Fibroblast of skin of right biceps (primary cell): ENCODE data around the gene CACNA1G.

ENCODE experiments used
- DNase-seq: peaks from one replicate; pipeline ENCODE4 v3.0.0-alpha.2; 2013

The CACNA1G gene

GRCh38 chr17:50534222-50534978, 26.1 kb upstream of the CACNA1G start:
- peak; percentile 39 for DNase-seq

DNA sequence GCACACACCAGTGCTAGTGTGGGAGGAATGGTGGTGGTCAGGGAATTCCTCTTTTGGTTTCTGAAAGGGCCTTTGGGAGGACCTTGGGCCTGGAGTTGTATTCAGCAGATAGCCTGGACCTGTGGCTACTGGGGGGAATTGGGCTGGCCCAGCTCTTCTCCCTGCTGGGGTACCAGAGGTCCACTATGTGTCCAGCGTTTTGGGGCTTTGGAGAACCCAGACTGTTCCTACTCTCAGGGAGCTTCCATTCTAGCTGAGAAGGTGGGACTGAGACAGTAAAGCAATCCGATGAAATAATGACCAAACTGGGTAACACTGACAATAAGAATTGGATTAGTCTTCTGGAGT, 25.6 kb upstream of the CACNA1G start:
- no peak for DNase-seq

DNA sequence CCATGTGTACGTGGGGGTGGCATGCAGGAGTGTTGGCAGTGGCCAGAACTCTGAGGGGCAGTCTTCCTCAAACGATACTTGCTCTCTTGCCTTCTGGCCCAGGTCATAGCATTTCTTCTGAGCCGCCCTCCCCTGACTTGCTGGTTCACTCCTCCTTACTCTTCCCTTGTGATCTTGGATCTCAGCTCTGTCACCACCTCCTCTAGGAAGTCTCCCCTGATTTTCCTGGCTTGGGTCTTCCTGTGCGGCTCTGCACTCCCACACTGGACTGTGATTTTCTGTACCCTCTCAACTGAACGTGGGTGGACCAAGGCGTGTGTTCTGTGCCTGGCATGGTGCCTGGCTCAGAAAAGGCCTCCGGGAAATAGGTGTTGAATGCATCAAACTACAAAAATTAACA, 25.1 kb upstream of the CACNA1G start:
- no peak for DNase-seq

DNA sequence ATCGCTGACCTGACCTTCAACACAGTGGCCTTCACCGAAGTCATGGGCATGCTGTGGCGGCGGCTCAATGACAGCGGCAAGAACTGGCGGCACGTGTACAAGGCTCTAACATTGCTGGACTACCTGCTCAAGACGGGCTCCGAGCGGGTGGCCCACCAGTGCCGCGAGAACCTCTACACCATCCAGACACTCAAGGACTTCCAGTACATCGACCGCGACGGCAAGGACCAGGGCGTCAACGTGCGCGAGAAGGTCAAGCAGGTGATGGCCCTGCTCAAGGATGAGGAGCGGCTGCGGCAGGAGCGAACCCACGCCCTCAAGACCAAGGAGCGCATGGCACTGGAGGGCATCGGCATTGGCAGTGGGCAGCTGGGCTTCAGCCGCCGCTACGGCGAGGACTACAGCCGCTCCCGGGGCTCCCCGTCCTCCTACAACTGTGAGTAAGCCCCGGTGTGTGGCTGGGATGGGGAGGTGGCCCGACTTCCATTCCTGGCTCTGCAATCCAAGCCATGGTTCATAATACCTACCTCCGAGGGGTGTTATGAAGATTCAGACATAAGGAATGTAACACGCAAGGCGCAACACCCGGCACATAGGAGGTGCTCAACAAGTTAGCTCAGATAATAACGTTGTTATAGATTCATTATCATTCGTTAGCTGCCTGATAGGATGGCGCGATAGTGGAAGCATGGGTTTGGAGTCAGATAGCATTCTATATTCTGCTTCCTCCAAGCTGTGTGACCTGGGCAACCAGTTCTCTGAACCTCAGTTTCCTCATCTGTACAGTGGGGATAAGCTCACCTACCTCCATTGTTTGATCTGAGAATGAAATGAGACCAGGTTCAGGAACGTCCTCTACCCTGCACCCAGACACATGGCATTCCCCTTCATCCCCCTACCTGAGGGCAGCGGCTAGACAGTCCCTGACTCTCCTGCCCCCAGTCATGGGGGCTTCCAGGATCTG, 23.6 kb upstream of the CACNA1G start:
- DNase-seq, result no peak

DNA sequence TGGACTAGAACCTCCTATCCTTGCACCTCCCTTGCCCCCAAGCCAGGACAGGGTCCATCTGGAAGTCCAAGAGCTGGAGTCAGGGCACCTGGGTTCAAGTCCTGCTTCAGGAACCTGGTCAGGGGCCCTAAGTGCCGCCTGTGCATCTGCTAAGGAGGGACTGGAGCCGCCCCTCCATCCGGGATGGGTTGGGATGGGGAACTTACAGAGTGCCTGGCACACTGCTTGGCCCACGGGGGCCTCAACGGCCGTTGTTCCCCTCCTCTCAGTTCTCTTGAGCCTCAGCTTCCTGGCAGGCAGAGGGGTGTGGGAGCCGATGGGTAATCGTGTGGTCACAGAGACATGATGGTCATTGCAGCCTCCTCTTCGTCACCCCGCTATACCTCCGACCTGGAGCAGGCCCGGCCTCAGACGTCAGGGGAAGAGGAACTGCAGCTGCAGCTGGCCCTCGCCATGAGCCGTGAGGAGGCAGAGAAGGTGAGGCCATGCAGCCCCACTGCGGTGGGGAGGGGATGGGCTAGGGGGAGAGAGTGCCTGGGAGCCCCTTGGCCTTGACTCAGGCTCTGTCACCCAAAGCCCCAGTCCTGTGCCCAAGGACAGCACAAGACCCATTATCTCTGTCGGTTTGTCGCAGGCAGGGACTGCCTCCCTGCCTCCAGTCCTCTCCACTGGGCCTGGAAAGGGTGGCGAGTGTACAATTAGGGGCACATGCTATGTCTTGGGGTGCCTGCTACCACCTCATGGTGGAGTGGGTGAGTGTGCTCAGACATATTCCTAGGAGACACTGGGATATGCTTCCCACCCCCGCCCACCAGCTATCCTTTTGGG, 22.6 kb upstream of the CACNA1G start:
- DNase-seq, result no peak

DNA sequence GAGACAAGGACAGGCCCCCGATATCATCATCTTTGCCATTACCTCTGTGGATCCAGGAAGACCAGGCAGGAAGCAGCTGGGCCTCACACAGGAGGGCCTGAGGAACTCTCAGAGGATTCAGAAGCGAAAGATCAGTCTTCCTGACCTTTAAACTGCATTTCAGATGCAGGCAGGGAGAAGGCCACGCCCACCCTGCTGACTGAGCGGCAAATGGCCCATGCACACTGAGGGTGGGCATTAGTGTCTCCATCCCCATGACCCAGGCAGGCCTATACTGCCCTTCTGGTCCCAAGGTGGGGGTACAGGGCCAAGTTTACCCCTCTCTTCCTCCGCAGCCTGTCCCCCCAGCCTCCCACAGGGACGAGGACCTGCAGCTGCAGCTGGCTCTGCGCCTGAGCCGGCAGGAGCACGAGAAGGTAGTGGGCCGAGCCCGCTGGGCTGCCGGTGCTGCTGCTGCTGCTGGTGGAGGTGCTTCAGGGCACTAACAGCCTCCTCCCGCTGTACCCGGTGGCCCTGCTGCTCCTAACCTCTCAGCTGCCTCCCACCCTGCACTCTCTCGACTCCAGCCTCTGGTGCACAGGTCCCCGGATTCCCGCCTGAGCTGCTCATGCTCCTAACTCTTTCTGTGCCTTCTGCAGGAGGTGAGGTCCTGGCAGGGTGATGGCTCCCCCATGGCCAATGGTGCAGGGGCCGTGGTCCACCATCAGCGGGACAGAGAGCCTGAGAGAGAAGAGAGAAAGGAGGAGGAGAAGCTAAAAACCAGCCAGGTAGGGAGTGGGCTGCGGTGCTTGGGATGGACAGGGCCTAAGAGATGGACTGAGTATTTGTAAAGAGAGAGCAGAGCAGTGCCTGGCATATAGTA, 21.7 kb upstream of the CACNA1G start:
- no peak for DNase-seq

- DNase-seq, result no peak
Observed at GRCh38 chr17:50539762-50540559, 20.6 kb upstream of the CACNA1G start.

DNA sequence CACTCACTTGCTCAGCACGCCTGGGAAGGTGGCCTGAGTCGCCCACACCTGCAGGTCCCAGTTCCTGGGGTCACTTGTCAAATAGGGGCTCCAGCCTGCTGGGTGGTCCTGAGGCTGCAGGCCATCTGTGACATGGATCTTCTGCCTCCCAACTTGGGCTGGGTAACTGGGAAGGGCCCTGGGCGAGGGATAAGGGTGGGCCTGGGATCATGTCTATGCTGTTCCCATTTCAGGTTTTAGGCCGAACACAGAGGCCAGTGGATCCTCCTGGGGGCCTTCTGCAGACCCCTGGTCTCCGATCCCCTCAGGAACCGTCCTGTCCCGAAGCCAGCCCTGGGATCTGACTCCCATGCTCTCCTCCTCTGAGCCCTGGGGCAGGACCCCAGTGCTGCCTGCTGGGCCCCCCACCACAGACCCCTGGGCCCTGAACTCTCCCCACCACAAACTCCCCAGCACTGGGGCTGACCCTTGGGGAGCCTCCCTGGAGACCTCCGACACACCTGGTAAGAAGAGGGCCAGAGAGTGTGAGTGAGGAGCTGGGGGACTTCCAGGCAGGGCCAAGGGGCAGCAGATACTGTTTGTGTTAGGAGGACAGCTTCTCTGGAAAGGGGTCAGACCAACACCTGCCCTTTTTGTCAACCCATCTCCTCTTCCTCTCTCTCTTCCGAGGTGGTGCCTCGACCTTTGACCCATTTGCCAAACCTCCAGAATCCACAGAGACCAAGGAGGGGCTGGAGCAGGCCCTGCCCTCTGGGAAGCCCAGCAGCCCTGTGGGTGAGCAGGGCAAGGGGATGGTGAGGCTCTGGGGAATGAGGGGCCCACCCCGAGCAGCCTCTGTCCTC, 19.7 kb upstream of the CACNA1G start:
- no peak for DNase-seq

DNA sequence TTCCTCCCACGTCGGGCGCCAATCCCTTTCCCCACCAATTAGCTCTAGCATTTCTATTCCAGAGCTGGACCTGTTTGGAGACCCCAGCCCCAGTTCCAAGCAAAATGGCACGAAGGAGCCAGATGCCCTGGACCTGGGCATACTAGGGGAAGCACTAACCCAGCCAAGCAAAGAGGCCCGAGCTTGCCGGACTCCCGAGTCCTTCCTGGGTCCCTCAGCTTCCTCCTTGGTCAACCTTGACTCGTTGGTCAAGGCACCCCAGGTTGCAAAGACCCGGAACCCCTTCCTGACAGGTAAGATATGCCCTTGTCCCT, 19.2 kb upstream of the CACNA1G start:
- DNase-seq, result no peak

DNA sequence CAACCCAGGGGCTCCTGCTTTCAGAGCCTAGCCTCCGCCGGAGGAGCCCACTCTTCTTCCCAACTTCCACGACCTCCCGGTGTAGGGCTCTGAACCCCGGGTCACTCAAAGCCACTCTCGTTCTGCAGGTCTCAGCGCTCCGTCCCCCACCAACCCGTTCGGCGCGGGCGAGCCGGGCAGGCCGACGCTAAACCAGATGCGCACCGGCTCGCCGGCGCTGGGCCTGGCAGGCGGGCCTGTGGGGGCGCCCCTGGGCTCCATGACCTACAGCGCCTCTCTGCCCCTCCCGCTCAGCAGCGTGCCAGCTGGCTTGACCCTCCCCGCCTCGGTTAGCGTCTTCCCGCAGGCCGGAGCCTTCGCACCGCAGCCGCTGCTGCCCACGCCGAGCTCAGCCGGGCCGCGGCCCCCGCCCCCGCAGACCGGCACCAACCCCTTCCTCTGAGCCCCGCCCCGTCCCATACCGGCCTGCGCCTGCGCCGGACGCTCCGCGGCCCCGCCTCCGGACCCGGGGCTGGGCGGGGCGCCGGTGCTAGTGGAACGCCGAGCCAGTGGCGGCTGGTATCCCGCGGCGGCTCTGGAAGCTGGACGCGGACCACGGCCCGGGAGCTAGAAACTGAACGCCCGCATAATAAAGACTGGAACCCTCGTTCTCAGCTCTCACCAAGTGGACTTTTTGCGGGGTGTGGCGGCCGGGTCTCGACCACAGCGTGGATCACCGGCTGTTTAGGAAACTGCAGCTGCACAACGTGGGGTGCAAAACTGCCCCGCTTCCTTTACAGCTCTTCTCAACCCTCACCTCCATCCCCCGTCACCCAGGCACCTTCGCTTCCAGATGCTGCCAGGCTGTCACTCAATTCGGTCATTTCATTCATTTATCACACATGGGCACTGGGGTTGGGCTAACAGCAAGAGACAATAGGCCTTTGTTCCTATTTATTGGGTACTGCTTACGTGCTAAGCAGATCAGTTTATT, 18.5 kb upstream of the CACNA1G start:
- DNase-seq, result peak; percentile 80

- DNase-seq, result no peak
Observed at GRCh38 chr17:50542795-50543774, 17.4 kb upstream of the CACNA1G start.

GRCh38 chr17:50544516-50544915, 16.0 kb upstream of the CACNA1G start:
- DNase-seq, result no peak

DNA sequence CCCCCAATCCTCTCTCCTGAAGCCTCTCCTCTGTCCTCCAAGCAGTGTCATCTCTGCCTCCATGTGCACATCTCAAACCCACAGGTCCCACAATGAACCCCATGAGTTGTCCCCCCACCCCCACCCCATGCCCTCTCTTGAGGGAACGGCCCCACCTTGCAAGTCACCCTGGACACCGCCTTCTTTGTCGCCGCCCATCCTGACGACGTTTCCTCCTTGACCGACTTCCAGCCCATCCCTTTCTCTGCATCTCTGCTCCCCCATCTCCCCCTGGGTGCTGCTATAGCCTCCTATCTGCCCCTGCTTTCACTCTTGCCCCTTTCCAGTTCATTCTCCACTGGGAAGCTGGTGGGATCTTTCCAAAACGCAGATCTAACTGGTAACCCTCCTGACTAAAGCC, 15.2 kb upstream of the CACNA1G start:
- DNase-seq, result no peak

DNA sequence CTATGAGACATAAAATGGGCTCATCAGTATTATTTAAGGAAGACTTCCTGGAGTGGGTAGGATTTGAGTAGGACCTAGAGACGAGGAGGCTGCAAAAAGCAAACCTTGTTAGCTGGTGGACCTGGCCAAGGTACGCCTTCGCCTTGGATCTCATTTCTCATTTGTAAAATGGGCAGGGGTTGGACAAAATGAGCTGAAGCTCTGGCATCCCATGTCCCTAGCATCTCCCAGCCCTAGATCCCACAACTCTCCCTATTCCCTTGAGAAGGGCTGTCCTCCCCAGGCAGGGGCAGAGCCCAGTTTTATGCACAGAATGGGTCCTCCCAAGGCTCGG, 13.8 kb upstream of the CACNA1G start:
- DNase-seq, result no peak

DNA sequence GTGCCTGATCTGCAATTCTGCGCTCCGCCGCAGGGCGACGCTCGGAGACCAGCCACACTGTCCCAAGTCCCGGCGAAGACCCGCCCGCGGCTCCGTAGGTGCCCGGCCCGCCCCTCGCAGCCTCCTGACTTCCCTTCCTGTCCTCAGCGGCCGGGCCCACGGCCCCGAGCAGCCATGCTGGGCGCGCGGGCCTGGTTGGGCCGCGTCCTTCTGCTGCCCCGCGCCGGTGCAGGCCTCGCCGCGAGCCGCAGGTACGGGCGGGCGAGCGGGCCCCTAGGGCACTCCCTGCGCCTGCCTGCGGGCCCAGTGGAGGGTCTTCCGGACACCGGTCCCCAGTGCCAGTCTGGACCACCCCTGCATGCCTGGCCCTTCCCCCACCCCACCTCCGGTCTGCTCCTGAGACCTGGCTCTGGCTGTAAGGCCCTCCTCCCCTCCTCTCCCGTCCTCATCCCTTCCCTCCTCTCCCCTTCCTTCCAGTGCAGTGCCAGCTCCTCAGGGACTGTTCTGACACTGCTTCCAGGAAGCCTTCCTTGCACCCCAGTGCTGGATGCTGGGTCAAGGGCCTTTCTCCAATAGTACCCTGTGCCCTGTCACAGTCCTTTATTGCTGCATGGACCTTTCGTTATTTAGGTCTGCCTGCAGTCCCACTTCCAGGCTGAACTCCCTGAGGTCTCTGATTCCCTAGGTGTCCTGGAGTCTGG, 13.3 kb upstream of the CACNA1G start, which contains the start of gene SPATA20:
Gene SPATA20, plus strand, starts transcription at position 140 of the 701 bp plus-strand sequence. Its CDS starts 35 bp downstream, at position 175.
- DNase-seq, result peak; percentile 88

- DNase-seq, result no peak
Observed at GRCh38 chr17:50547736-50548083, 12.8 kb upstream of the CACNA1G start.

DNA sequence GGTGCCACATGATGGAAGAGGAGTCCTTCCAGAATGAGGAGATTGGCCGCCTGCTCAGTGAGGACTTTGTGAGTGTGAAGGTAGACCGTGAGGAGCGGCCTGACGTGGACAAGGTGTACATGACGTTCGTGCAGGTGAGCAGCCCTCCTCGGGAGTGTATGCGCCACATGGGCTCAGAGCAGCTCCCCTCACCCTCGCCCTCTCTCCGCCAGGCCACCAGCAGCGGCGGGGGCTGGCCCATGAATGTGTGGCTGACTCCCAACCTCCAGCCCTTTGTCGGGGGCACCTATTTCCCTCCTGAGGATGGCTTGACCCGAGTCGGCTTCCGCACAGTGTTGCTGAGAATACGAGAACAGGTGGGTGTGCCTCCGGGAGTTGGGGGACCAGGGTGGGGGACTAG, 11.7 kb upstream of the CACNA1G start:
- no peak for DNase-seq
